Subcutaneous adipose tissue (tissue), 4 donors: ENCODE results near the gene ERC1. TPM values are rescaled to one million over a fixed set of nuclear protein-coding genes. Genes with fewer than 3 reads are reported as not detected.

Source experiments
- total RNA-seq, 4 donors: library from RNA; depleted of rRNA; stranded (reverse); fragments of >200 nt; gene quantifications; one replicate each; pipeline ENCODE4 v1.1.0, GENCODE V29; 2016
- TF ChIP-seq, protein P1 (sequence below): fragments of 450-650 bp; IDR thresholded peaks from one replicate; pipeline ENCODE4 v1.5.1; 2016; ENCODE audit warnings: low read depth, mild to moderate bottlenecking, control low read depth, antibody characterized with exemption, moderate library complexity

ERC1 gene
- total RNA-seq, 4 donors from 2014 or later: 40.3 to 71.8 (median 62.3) TPM

DNA sequence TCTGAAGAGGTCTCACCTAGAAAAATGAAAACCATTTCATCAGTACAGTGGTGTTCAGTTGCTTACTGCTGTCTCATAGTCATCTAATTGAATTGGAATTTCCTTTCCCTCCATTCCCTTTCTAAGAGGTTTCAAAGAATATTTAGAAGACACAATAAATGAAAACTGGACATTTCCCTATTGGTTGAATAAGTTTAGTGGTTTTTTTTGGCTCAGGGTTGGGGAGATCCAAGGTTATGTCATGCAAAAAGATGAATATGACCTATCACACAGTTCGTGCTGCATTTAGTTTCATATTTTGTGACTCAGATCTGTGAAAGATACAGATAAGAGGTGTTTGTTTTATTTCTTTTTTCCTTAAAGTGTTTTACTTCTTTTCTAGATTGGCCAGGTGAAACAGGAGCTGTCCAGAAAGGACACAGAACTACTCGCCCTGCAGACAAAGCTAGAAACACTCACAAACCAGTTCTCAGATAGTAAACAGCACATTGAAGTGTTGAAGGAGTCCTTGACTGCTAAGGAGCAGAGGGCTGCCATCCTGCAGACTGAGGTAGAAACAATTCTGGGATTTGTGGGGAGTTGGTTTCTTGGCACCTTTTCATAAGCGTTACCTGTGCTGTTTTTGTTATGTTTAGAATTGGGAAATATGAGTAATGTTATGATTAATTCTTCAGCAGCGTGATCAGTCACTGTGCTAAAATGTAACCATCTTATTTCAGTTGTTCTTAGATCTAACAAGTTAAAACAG, 124.6 kb downstream of the ERC1 start:
- TF ChIP-seq, protein P1, sequence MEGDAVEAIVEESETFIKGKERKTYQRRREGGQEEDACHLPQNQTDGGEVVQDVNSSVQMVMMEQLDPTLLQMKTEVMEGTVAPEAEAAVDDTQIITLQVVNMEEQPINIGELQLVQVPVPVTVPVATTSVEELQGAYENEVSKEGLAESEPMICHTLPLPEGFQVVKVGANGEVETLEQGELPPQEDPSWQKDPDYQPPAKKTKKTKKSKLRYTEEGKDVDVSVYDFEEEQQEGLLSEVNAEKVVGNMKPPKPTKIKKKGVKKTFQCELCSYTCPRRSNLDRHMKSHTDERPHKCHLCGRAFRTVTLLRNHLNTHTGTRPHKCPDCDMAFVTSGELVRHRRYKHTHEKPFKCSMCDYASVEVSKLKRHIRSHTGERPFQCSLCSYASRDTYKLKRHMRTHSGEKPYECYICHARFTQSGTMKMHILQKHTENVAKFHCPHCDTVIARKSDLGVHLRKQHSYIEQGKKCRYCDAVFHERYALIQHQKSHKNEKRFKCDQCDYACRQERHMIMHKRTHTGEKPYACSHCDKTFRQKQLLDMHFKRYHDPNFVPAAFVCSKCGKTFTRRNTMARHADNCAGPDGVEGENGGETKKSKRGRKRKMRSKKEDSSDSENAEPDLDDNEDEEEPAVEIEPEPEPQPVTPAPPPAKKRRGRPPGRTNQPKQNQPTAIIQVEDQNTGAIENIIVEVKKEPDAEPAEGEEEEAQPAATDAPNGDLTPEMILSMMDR: no peak

DNA sequence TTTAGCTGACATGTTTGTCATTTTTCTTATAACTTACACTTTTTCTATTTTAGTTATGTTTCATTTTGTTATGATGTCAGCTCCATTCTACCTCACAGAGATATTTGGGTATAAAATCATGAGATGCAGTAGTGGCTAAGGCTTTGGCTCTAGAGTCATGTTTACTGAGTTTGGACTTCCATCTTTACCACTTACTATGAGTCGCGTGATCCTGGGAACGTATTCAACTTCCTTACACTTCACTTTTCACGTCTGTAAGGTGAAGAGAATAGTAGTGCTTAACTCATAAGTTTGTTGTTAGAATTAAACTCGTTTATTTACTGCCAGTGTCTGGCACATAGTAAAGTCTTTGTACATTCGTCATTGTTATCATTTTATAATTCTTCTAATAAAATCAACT, 126.3 kb downstream of the ERC1 start:
- TF ChIP-seq, protein P1: no peak

DNA sequence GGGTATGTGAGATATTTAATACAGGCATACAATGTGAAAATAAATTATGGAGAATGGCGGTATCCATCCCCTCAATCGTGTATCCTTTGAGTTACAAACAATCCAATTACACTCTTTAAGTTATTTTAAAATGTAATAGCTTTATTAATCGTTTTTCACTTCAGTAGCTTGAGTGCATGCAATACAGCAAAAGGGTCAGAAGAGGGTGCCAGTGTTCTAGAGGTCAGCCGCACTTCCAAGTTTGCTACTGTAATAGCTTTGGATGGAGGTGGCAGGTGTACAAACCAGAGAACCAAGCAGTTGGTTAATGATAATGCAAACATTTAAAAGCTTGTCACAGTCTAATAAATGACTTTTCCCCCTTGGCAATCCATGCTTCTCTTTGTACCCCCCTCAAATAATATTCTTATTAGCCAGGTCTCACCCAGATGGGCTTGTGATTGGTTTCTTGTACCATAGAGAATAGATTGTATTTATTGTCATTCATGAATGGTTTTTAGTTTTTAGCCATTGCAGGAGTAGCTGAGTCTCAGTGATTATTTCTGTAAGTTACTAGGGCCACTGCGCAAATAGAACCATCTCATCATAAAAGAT, 127.0 kb downstream of the ERC1 start:
- TF ChIP-seq, protein P1: no peak

DNA sequence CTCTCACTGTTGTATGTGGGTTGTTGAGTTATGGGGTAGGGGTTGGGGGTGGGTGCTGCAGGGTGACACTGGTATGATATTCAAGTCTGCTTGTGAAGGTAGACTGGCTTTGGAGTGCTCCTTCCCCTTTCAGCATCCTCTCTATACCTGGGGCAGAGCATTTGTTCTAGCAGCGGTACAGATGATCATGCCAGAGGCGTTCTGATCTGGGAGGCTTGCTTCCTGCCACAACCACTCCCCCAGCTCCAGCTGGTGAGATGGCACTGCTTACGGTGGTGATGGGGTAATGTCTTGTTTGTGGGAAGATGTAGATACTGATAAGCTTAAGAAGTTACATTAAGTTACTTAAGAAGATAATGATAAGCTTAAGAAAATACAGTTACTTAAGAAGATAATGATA, 131.8 kb downstream of the ERC1 start:
- TF ChIP-seq, protein P1: no peak

DNA sequence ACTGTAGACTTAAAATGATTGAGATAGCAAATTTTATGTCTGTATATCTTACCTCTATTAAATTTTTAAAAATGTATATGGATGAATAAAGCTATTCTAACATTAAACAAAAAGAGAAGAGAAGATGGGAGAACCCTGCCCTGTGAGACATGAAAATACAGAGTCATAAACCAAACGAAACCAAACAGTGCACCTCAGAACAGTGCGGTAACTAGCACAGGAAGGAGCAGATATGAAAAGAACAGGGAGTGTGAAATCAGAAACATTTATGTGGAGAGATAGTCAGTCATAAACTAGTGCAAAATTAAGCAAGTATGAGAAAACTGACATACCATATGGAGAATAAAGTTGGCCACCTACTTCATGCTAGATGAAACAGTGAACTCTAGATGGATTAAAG, 135.1 kb downstream of the ERC1 start:
- TF ChIP-seq, protein P1: no peak

DNA sequence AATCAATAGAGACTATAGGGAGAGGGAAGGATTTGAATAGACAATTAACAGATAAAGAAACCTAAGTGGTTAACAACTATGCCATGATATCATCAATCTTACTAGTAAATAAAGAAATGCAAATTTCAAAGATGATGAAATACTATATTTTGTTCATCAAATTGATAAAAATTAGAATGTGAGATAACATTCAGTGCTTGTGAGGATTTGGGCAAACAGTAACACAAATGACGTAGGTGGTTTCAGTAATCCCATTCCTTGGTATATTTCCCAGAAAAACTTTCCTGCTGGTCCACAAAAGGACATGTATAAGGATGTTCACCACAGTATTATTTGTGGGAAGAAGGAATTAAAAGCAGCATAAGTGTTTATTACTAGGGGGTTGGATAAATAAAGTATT, 136.0 kb downstream of the ERC1 start:
- TF ChIP-seq, protein P1: no peak

DNA sequence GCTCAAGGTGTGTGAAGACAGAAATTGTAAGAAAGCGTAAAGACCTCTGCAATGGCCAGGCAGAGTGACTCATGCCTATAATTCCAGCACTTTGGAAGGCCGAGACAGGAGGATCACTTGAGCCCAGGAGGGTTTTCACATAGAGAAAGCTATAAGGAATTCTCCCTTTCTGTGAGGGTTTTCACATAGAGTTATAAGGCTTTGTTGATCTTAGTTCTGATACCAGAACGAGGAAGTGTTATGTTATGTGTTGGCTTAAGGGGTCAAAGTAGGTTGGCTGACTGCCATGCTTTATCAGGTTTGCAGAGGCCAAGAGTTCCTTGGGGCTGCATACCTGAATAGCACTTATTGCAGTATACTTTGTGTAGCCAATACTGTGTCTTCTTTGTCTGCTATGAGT, 139.1 kb downstream of the ERC1 start:
- TF ChIP-seq, protein P1: no peak
